DOHH2 (cell line): Measurements from ENCODE around the gene KIRREL3.
"Not testable (repeated sequence)": the region's sequence is repeated elsewhere in the genome, so short reads cannot be mapped to it uniquely, and the experiment has no call there.

Experiments used
- CTCF ChIP-seq: fragments of 200-600 bp; sonication (generic); IDR thresholded peaks from one replicate; pipeline ENCODE4 v1.5.1; 2014; ENCODE audit warnings: antibody characterized with exemption, mild to moderate bottlenecking, low read depth, low read length; ENCODE audit not compliant: poor library complexity, severe bottlenecking
- EZH2phosphoT487 ChIP-seq: fragments of 200-600 bp; sonication (generic); IDR thresholded peaks from 2 replicates; pipeline ENCODE4 v1.6.1; 2017; ENCODE audit warnings: borderline replicate concordance, mild to moderate bottlenecking, antibody characterized with exemption, low read length, moderate library complexity, mixed read lengths

- TF ChIP-seq CTCF, EZH2phosphoT487: not testable (repeated sequence)
Observed at GRCh38 chr11:126396266-126396665, 604.3 kb downstream of the KIRREL3 start.
